Mesothelial cell of epicardium (in vitro differentiated cells): ENCODE data around the gene TSPYL4. TPM values are rescaled to one million over a fixed set of nuclear protein-coding genes. Genes with fewer than 3 reads are reported as not detected.

Source experiments
- DNase-seq, 2 experiments: peaks; one replicate each; pipeline ENCODE4 v3.0.0; 2021; ENCODE audit warnings: low spot score in 2 of 2; ENCODE audit not compliant: unreplicated experiment in 2 of 2
- H3K27ac Mint-ChIP-seq: 2 replicates; pipeline ENCODE4 v1.8.0; 2021; ENCODE audit warnings: mixed read lengths
- H3K27me3 Mint-ChIP-seq: 2 replicates; pipeline ENCODE4 v1.8.0; 2021; ENCODE audit warnings: low read depth, mixed read lengths
- H3K36me3 Mint-ChIP-seq: 2 replicates; pipeline ENCODE4 v1.8.0; 2021; ENCODE audit warnings: mixed read lengths
- H3K4me1 Mint-ChIP-seq: 2 replicates; pipeline ENCODE4 v1.8.0; 2021; ENCODE audit warnings: mixed read lengths
- H3K4me3 Mint-ChIP-seq: 2 replicates; pipeline ENCODE4 v1.8.0; 2021; ENCODE audit warnings: mild to moderate bottlenecking, moderate library complexity, mixed read lengths
- H3K9me3 Mint-ChIP-seq: 2 replicates; pipeline ENCODE4 v1.8.0; 2021; ENCODE audit warnings: mixed read lengths
- CTCF ChIP-seq: fragments of 200-600 bp; sonication (generic); IDR thresholded peaks from one replicate; pipeline ENCODE4 v1.5.0; 2021; ENCODE audit warnings: antibody characterized with exemption; ENCODE audit not compliant: unreplicated experiment
- total RNA-seq: library from RNA; stranded (reverse); gene quantifications from 3 replicates; pipeline ENCODE4 v1.2.1, GENCODE V29; 2021

TSPYL4 gene
- total RNA-seq: 40.8 to 44.0 TPM (median 41.2 TPM) in 3 replicates

- peaks cover 31% of the 10 kb centered on the region for H3K4me1 Mint-ChIP-seq
- H3K4me3 Mint-ChIP-seq: no peak within 1 kb of the TSS
- H3K9me3 Mint-ChIP-seq: no peaks in the 10 kb centered on the region
- peaks cover under 1% of the 10 kb centered on the region for H3K36me3 Mint-ChIP-seq
- no peak for TF ChIP-seq CTCF
- H3K27ac Mint-ChIP-seq: no peak within 1 kb of the TSS
- no peaks in the 10 kb centered on the region for H3K27me3 Mint-ChIP-seq
- peak; percentile 87 to 91 for DNase-seq
These were observed at the start of gene TSPYL4 for GRCh38 chr6:116253505-116254296. TSPYL4 (minus strand) TSS chr6:116254075; CDS start chr6:116254008, 67 bp downstream.

GRCh38 chr6:116301104-116301503 lies 47.2 kb upstream of the TSPYL4 start:
- H3K9me3 Mint-ChIP-seq: peaks cover 8% of the 10 kb centered on the region
- TF ChIP-seq CTCF: no peak
- DNase-seq: no peak
- H3K4me1 Mint-ChIP-seq: peaks cover 7% of the 10 kb centered on the region
- H3K4me3 Mint-ChIP-seq: no peak overlapping the region
- H3K36me3 Mint-ChIP-seq: peaks cover 6% of the 10 kb centered on the region
- H3K27me3 Mint-ChIP-seq: no peaks in the 10 kb centered on the region
- H3K27ac Mint-ChIP-seq: no peak overlapping the region

GRCh38 chr6:116300566-116300965 lies 46.7 kb upstream of the TSPYL4 start:
- peaks cover 7% of the 10 kb centered on the region for H3K4me1 Mint-ChIP-seq
- H3K27me3 Mint-ChIP-seq: no peaks in the 10 kb centered on the region
- no peak for DNase-seq
- no peak for TF ChIP-seq CTCF
- no peak overlapping the region for H3K4me3 Mint-ChIP-seq
- peak overlapping the region; percentile 25 for H3K27ac Mint-ChIP-seq
- peaks cover 8% of the 10 kb centered on the region for H3K9me3 Mint-ChIP-seq
- H3K36me3 Mint-ChIP-seq: peaks cover 6% of the 10 kb centered on the region

GRCh38 chr6:116298973-116299372 lies 45.1 kb upstream of the TSPYL4 start:
- no peak for TF ChIP-seq CTCF
- Mint-ChIP-seq H3K27me3 (no peaks in the 10 kb centered on the region), H3K4me1 (peaks cover 4% of the 10 kb centered on the region), H3K4me3 (no peak overlapping the region), H3K27ac (no peak overlapping the region), H3K9me3 (peaks cover 8% of the 10 kb centered on the region), H3K36me3 (peaks cover 6% of the 10 kb centered on the region)
- DNase-seq: no peak

GRCh38 chr6:116298273-116298672 lies 44.4 kb upstream of the TSPYL4 start:
- Mint-ChIP-seq H3K27me3 (no peaks in the 10 kb centered on the region), H3K9me3 (peaks cover 8% of the 10 kb centered on the region), H3K27ac (no peak overlapping the region), H3K4me3 (no peak overlapping the region), H3K4me1 (peaks cover 4% of the 10 kb centered on the region), H3K36me3 (peaks cover 6% of the 10 kb centered on the region)
- no peak for TF ChIP-seq CTCF
- no peak for DNase-seq
